ENCODE results near the gene ADPRM. TPM values are rescaled to one million over a fixed set of nuclear protein-coding genes. Genes with fewer than 3 reads are reported as not detected.

ADPRM gene
- total and polyA plus RNA-seq, 2 experiments from 2014 or later: 6.8 to 8.8 TPM

- Histone ChIP-seq H3F3A (replicated peaks; ENCODE audit: low read depth) (no peaks in the 10 kb centered on the region), H3K27me3 (ENCODE audit: insufficient read depth) (no peaks in the 10 kb centered on the region), H3K79me2 (replicated peaks; ENCODE audit: insufficient read depth) (no peaks in the 10 kb centered on the region), H4K20me1 (replicated peaks; ENCODE audit: insufficient read depth) (no peaks in the 10 kb centered on the region), H3K4me2 (no peak overlapping the region), H3K4me3 (no peak overlapping the region), H3K9me2 (ENCODE audit: insufficient read depth) (no peaks in the 10 kb centered on the region), H3K27ac (ENCODE audit: low read depth) (no peak overlapping the region), H2AFZ (no peak overlapping the region), H3K4me1 (ENCODE audit: insufficient read depth) (no peaks in the 10 kb centered on the region), H3K36me3 (ENCODE audit: insufficient read depth) (no peaks in the 10 kb centered on the region)
- no peak overlapping the region for H3K4me3 Mint-ChIP-seq
- no peak for ATAC-seq
- TF ChIP-seq ZNF114 (CRISPR knock-in tag; IDR thresholded peaks at IDR 0.05) (no peak), CREB1 (CRISPR knock-in tag; IDR thresholded peaks at IDR 0.05; ENCODE audit: low read depth) (no peak), ZNF331 (CRISPR knock-in tag; IDR thresholded peaks at IDR 0.05; ENCODE audit: low read depth) (no peak)
- peaks cover 3% of the 10 kb centered on the region; the same call in 1 of the 3 replicates for H3K4me1 Mint-ChIP-seq
- no peaks in the 10 kb centered on the region; the same call in 2 of the 3 replicates for H3K36me3 Mint-ChIP-seq (ENCODE audit: low read depth)
- H3K9me3 Mint-ChIP-seq: no peaks in the 10 kb centered on the region; the same call in 2 of the 3 replicates
- H3K27me3 Mint-ChIP-seq (ENCODE audit: insufficient read depth, low read depth, poor library complexity): peaks cover 3% of the 10 kb centered on the region
- no peak for DNase-seq (ENCODE audit: low spot score)
- H3K27ac Mint-ChIP-seq: no peak overlapping the region
Measured at GRCh38 chr17:10651927-10652326, 45.5 kb upstream of the ADPRM start.

GRCh38 chr17:10652984-10653659 lies 44.3 kb upstream of the ADPRM start:
- ATAC-seq: no peak
- no peaks in the 10 kb centered on the region; the same call in 2 of the 3 replicates for H3K9me3 Mint-ChIP-seq
- TF ChIP-seq CTCF (conservative IDR thresholded peaks at IDR 0.05; ENCODE audit: low read depth in 2 of 2): no peak
- no peak for TF ChIP-seq NANOG (IDR thresholded peaks at IDR 0.05; ENCODE audit: borderline replicate concordance)
- TF ChIP-seq REST (IDR thresholded peaks at IDR 0.05; ENCODE audit: unreplicated experiment): no peak
- no peak for TF ChIP-seq STAT1 (IDR thresholded peaks at IDR 0.05; ENCODE audit: unreplicated experiment)
- no peak for TF ChIP-seq ZNF331 (CRISPR knock-in tag; IDR thresholded peaks at IDR 0.05; ENCODE audit: low read depth)
- no peak for TF ChIP-seq JUNB (IDR thresholded peaks at IDR 0.05; ENCODE audit: unreplicated experiment)
- TF ChIP-seq POLR2AphosphoS5 (IDR thresholded peaks at IDR 0.05; ENCODE audit: low read depth): no peak

More at GRCh38 chr17:10652984-10653659, 44.3 kb upstream of the ADPRM start:
- no peaks in the 10 kb centered on the region for H3K4me1 ChIP-seq (ENCODE audit: insufficient read depth)
- H3F3A ChIP-seq (replicated peaks; ENCODE audit: low read depth): no peaks in the 10 kb centered on the region
- no peaks in the 10 kb centered on the region for H3K79me2 ChIP-seq (replicated peaks; ENCODE audit: insufficient read depth)
- no peak for DNase-seq (ENCODE audit: low spot score)
- no peak overlapping the region for H2AFZ ChIP-seq
- no peak overlapping the region for H3K27ac ChIP-seq (ENCODE audit: low read depth)
- no peak overlapping the region for H3K4me3 Mint-ChIP-seq
- H3K36me3 Mint-ChIP-seq (ENCODE audit: low read depth): no peaks in the 10 kb centered on the region; the same call in 2 of the 3 replicates
- peaks cover 7% of the 10 kb centered on the region; the same call in 1 of the 3 replicates for H3K4me1 Mint-ChIP-seq
- H3K4me2 ChIP-seq: no peak overlapping the region
- H3K36me3 ChIP-seq (ENCODE audit: insufficient read depth): no peaks in the 10 kb centered on the region
- no peaks in the 10 kb centered on the region for H3K27me3 ChIP-seq (ENCODE audit: insufficient read depth)
- H3K9me2 ChIP-seq (ENCODE audit: insufficient read depth): no peaks in the 10 kb centered on the region
- no peak overlapping the region; the same call in 1 of the 2 replicates for H3K27ac Mint-ChIP-seq
- no peaks in the 10 kb centered on the region for H4K20me1 ChIP-seq (replicated peaks; ENCODE audit: insufficient read depth)
- peaks cover 5% of the 10 kb centered on the region for H3K27me3 Mint-ChIP-seq (ENCODE audit: insufficient read depth, low read depth, poor library complexity)
- no peak overlapping the region for H3K4me3 ChIP-seq
